Naive B cell (primary cell): ENCODE measurements around the gene KDM5B. TPM values are rescaled to one million over a fixed set of nuclear protein-coding genes. Genes with fewer than 3 reads are reported as not detected.

Experiments used
- ATAC-seq, 2 donors: fragments of 150-1000 bp; cut with Tn5 transposase; 2 replicates each; pipeline ENCODE4 v1.10.0; 2021; ENCODE audit warnings: low read depth in 2 of 2, mild to moderate bottlenecking in 2 of 2, moderate library complexity in 2 of 2
- DNase-seq: peaks from one replicate; pipeline ENCODE4 v3.0.0; 2022
- H3K27ac Mint-ChIP-seq, 6 donors: one replicate each; pipeline ENCODE4 v1.8.0; 2020 to 2022; ENCODE audit warnings: mild to moderate bottlenecking in 6 of 6, mixed read lengths in 6 of 6, moderate library complexity in 5 of 6, inconsistent platforms in 2 of 6
- H3K27me3 Mint-ChIP-seq, 3 donors: one replicate each; pipeline ENCODE4 v1.8.0; 2021 to 2022; ENCODE audit warnings: mixed read lengths in 3 of 3, mild to moderate bottlenecking in 1 of 3
- H3K36me3 Mint-ChIP-seq, 2 donors: one replicate each; pipeline ENCODE4 v1.8.0; 2020 to 2022; ENCODE audit warnings: mixed read lengths in 2 of 2, inconsistent platforms in 1 of 2, mild to moderate bottlenecking in 1 of 2
- H3K4me1 Mint-ChIP-seq, 3 donors: one replicate each; pipeline ENCODE4 v1.8.0; 2020 to 2022; ENCODE audit warnings: mixed read lengths in 3 of 3, inconsistent platforms in 1 of 3, mild to moderate bottlenecking in 1 of 3, moderate library complexity in 1 of 3
- H3K4me3 Mint-ChIP-seq, 8 donors: one replicate each; pipeline ENCODE4 v1.8.0; 2020 to 2022; ENCODE audit warnings: mild to moderate bottlenecking in 8 of 8, mixed read lengths in 8 of 8, moderate library complexity in 8 of 8, inconsistent platforms in 2 of 8
- H3K9me3 Mint-ChIP-seq, 7 donors: one replicate each; pipeline ENCODE4 v1.8.0; 2020 to 2022; ENCODE audit warnings: mixed read lengths in 7 of 7, mild to moderate bottlenecking in 5 of 7, inconsistent platforms in 2 of 7, moderate library complexity in 1 of 7
- polyA plus RNA-seq, 6 donors: library from polyadenylated mRNA; unstranded; fragments of 300-500 nt; fragmentation: Illumina TruSeq; gene quantifications; one replicate each; pipeline ENCODE4 v1.2.3, GENCODE V29; 2021; ENCODE audit warnings: low read depth in 6 of 6

KDM5B gene
- polyA plus RNA-seq, result 10 to 100 TPM in 5 of 6 donors, 1 to 10 TPM in 1; 4.1 to 24.4 (median 17.1) TPM

DNA sequence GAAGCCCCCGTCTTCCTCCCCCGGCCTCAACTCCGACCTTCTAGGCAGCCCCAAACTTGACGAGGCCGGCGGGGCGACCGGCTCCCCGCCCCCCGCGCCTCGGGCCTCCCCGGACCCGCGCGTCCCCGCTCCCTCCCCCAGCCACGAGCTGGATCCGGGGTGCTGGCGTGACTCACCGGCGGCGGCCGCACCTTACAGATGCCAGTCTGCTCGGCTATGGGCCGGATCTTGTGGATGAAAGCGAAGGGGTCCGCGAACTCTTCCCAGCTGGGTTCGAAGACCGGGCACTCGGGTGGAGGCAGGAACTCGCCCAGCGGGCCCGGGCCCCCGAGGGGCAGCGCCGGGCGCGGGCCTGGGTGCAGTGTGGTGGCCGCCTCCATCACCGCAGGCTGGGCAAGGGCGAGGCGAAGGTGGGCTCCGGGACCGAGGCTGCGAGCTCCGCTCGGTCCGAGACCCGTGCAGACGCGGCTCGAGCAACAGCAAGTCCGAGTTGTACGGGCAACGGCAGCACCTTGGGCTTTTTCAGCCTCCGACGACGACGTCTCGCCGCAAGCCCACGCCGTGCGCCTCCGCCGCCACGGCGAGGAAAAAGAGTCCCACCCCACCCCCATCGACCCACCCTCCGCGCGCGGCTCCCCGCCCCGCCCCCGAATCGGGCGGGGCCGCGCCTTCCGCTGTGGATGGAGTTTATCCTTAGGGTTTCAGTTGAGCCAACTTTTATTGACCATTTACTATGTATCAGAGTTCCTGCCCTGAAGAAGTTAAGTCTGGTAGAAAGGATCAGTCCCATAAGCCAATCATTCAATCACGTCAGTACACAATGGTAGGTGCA is at the start of gene KDM5B:
Gene KDM5B, minus strand, starts transcription at position 496 of the 832 bp plus-strand sequence. Its CDS starts 116 bp downstream, at position 380.
- Mint-ChIP-seq H3K9me3 (no peaks in the 10 kb centered on the region), H3K27ac (peak within 1 kb of the TSS; percentile 13 to 96 (median 85)), H3K4me1 (peaks cover 41 to 47% (median 45%) of the 10 kb centered on the region in 3 donors), H3K36me3 (no peaks in the 10 kb centered on the region), H3K4me3 (peak within 1 kb of the TSS; percentile 80 to 97 (median 91)), H3K27me3 (peaks cover 2 to 12% (median 6%) of the 10 kb centered on the region in 3 donors)
- ATAC-seq, result peak; percentile 35 to 42
- DNase-seq, result peak; percentile 56

DNA sequence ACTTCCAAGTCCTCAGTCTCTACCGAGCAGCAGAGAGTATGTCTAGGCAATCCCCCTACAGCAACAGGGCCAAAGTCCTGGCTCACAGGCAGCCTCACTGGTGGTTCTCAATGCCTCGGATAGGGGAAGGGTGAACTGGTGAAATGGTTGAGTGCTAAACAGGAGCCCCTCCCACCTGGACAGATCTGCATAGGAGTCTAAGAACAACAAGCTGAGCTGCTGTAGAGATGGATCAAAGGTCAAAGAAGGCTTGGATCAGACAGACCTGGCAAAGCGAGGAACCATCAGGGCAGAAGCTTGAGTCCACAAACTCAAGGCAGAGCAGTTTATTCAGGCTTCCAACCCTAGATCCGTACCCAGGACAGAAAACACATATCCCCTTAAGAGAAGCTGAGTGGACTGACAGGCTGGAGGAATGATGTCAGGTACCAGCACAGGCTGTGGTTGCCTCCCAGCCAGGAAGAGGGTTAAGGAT is 49.0 kb upstream of the KDM5B start:
- peaks cover 16 to 18% (median 16%) of the 10 kb centered on the region in 3 donors for H3K4me1 Mint-ChIP-seq
- DNase-seq (no peak), ATAC-seq (no peak)
- no peak overlapping the region for H3K27ac Mint-ChIP-seq
- H3K9me3 Mint-ChIP-seq, result no peaks in the 10 kb centered on the region
- no peaks in the 10 kb centered on the region for H3K36me3 Mint-ChIP-seq
- peak overlapping the region in 1 of 8 donors; percentile 65 for H3K4me3 Mint-ChIP-seq
- peaks cover 0 to 26% (median 9%) of the 10 kb centered on the region in 3 donors for H3K27me3 Mint-ChIP-seq

GRCh38 chr1:202856014-202856413 is 47.8 kb upstream of the KDM5B start:
- no peaks in the 10 kb centered on the region for H3K9me3 Mint-ChIP-seq
- DNase-seq, result no peak
- H3K27ac Mint-ChIP-seq, result no peak overlapping the region
- H3K36me3 Mint-ChIP-seq, result no peaks in the 10 kb centered on the region
- no peak overlapping the region for H3K4me3 Mint-ChIP-seq
- H3K4me1 Mint-ChIP-seq, result peaks cover 4 to 11% (median 4%) of the 10 kb centered on the region in 3 donors
- H3K27me3 Mint-ChIP-seq, result peaks cover 0 to 14% (median 3%) of the 10 kb centered on the region in 3 donors
- no peak for ATAC-seq

DNA sequence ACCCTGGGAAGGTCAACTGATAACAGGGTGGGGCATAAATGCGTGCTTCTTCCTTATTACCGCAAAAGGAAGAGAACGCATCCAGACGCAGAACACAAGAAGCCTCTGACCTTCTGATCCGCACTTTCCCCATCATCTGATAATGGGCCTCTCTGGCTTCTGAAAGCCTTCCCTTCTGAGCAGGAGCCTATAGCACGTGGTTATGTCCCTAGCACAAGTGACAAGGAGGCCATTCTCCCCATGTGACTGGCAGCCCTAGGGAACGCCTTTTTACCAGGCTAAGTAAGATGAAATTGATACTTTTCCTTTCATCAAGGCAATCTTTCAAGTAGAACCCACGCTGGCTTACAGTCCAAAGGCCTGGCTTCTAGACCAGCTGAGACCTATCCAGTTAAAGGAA is 46.6 kb upstream of the KDM5B start:
- peaks cover 0 to 7% (median 2%) of the 10 kb centered on the region in 3 donors for H3K27me3 Mint-ChIP-seq
- no peak overlapping the region for H3K4me3 Mint-ChIP-seq
- ATAC-seq, result no peak
- H3K27ac Mint-ChIP-seq, result peak overlapping the region in 1 of 6 donors; percentile 61
- H3K36me3 Mint-ChIP-seq, result no peaks in the 10 kb centered on the region
- H3K9me3 Mint-ChIP-seq, result no peaks in the 10 kb centered on the region
- DNase-seq, result no peak
- H3K4me1 Mint-ChIP-seq, result peaks cover 5 to 9% (median 6%) of the 10 kb centered on the region in 3 donors

GRCh38 chr1:202852163-202852904 is 44.1 kb upstream of the KDM5B start:
- no peaks in the 10 kb centered on the region for H3K36me3 Mint-ChIP-seq
- no peak overlapping the region for H3K4me3 Mint-ChIP-seq

DNA sequence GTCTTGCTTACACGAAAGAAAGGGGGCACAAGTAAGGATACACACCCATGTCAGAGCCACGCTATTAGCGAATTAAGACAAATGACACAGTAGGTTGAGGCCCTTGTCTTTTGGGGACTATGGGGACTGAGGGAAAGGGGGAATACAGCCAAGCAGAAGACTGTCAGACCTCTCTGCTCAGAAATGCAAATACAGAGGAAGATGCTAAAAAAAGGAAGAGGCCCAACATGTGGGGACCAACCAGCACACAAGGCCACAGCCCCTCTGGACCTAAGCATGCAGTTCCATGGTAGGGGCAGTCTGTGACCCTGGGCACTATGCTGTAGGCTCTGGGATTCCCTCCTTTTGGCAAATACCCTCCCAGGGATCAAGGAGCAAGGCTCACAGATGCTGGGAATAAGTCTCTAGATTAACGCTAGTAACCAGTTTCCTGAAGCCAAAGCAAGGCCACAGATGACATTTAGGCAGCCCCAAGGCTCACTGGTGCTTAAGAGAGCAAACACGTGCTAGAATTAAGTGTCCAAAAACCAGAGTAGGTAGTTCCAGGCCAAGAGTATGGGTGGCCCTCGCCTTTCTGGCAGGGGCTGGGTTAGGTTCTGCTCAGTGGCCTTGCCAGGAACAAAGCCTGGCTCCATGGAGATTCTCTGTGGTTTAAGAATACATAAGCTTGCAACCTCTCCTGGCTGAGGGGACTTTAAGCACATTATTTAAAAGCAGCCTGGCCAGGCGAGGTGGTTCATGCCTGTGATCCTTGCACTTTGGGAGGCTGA is 42.6 kb upstream of the KDM5B start:
- no peak for DNase-seq
- Mint-ChIP-seq H3K4me1 (peaks cover 6 to 14% (median 13%) of the 10 kb centered on the region in 3 donors), H3K9me3 (no peaks in the 10 kb centered on the region), H3K4me3 (peak overlapping the region in 1 of 8 donors; percentile 16), H3K27ac (peak overlapping the region in 3 of 6 donors; percentile 1 to 80 (median 74)), H3K27me3 (peaks cover 0 to under 1% (median 0%) of the 10 kb centered on the region in 3 donors), H3K36me3 (no peaks in the 10 kb centered on the region)
- no peak for ATAC-seq

More at GRCh38 chr1:202852163-202852904, 44.1 kb upstream of the KDM5B start:
- Mint-ChIP-seq H3K4me1 (peaks cover 6 to 14% (median 13%) of the 10 kb centered on the region in 3 donors), H3K27ac (peak overlapping the region in 1 of 6 donors; percentile 33), H3K9me3 (no peaks in the 10 kb centered on the region), H3K27me3 (no peaks in the 10 kb centered on the region)
- ATAC-seq, result peak; percentile 32 to 50
- DNase-seq, result no peak

DNA sequence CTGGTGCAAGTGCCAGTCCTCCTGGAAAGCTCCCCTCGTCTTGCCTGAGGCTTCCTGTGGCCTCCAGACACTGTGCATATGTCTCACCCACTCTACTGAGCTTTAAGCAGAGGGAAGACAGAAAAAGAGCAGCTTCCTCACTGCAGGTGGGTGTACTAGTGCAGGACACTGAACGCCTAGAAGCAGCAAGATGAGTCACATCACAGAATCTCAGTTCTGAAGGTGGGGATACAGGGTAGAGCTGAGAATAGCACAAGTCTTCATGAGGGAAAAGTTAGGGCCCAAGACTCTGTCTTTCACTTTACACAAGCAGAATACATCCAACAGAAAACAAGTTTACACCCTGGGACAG is 39.9 kb upstream of the KDM5B start:
- ATAC-seq (peak; percentile 30 to 55), DNase-seq (no peak)
- Mint-ChIP-seq H3K9me3 (no peaks in the 10 kb centered on the region), H3K4me1 (peaks cover 6 to 14% (median 13%) of the 10 kb centered on the region in 3 donors), H3K27ac (peak overlapping the region in 1 of 6 donors; percentile 50), H3K36me3 (no peaks in the 10 kb centered on the region), H3K27me3 (peaks cover 0 to 5% (median 0%) of the 10 kb centered on the region in 3 donors), H3K4me3 (peak overlapping the region in 1 of 8 donors; percentile 42)

DNA sequence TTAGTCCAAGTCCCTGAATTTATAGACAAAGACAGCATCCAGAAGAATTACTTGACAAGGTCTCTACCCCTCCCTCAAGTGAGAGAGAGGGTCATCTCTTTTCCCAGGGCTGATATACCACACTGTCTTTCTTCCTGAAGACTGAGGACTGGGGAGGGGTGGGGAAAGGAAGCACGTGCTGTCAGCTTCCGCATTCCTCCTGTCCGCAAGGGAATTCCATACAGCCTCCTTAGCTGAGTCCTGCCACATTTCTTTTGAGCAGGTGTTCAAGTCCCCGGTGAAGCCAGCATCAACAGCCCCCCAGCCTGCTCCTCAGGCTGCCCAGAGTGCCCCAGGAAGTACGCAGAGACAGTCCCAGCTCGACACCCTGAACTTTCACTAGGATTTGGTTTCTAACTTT is 36.7 kb upstream of the KDM5B start:
- Mint-ChIP-seq H3K27me3 (peaks cover 0 to 13% (median 0%) of the 10 kb centered on the region in 3 donors), H3K9me3 (no peaks in the 10 kb centered on the region), H3K36me3 (no peaks in the 10 kb centered on the region), H3K27ac (no peak overlapping the region), H3K4me3 (no peak overlapping the region), H3K4me1 (peaks cover 0 to 11% (median 9%) of the 10 kb centered on the region in 3 donors)
- no peak for DNase-seq
- ATAC-seq, result no peak

DNA sequence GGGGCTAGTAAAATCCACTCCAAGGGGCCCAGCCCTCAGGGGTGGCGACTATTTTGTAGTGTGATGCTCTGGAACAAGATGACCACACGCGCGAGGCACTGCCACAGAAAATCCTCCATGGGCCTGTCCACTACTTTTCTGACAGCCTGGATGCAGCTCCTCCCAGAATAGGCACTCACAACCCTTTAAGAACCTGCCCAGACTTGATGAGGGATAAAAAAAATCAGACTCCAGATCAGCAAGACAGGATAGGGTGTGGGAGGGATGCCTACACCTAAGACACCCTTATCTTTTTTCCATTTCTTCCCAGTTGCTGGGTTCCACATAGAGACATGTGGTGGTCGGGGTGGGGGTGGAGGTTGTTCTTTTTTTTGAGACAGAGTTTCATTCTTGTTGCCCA is 36.0 kb upstream of the KDM5B start:
- Mint-ChIP-seq H3K36me3 (no peaks in the 10 kb centered on the region), H3K27ac (no peak overlapping the region), H3K4me1 (peaks cover 0 to 9% (median 6%) of the 10 kb centered on the region in 3 donors), H3K27me3 (peaks cover 0 to 13% (median 0%) of the 10 kb centered on the region in 3 donors), H3K9me3 (no peaks in the 10 kb centered on the region), H3K4me3 (no peak overlapping the region)
- DNase-seq, result no peak
- no peak for ATAC-seq

DNA sequence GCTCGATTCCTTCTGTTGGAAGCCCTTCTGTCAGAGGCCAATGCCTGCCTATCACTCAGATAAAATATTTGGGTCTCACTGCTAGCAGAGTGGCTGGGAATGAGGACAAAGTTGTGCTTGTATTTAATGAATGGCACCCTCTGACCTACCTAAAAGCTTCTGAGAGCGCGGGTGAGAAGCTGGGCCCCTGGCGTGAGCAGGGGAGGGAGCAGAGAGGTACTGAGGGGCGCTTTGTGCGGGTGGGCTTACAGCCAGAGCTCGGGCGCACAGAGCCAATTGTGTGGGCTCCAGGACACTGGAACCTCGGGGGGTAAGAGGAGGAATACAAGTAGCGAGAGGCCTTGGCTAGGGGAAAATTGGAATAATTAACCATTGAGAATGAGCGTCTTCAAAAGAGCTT is 34.9 kb upstream of the KDM5B start:
- H3K9me3 Mint-ChIP-seq, result no peaks in the 10 kb centered on the region
- DNase-seq (no peak), ATAC-seq (no peak)
- H3K36me3 Mint-ChIP-seq, result no peaks in the 10 kb centered on the region
- H3K27me3 Mint-ChIP-seq, result peaks cover 0 to 13% (median 2%) of the 10 kb centered on the region in 3 donors
- peaks cover under 1 to 5% (median 3%) of the 10 kb centered on the region in 3 donors for H3K4me1 Mint-ChIP-seq
- H3K27ac Mint-ChIP-seq, result peak overlapping the region in 2 of 6 donors; percentile 15 to 73
- H3K4me3 Mint-ChIP-seq, result peak overlapping the region in 1 of 8 donors; percentile 63

DNA sequence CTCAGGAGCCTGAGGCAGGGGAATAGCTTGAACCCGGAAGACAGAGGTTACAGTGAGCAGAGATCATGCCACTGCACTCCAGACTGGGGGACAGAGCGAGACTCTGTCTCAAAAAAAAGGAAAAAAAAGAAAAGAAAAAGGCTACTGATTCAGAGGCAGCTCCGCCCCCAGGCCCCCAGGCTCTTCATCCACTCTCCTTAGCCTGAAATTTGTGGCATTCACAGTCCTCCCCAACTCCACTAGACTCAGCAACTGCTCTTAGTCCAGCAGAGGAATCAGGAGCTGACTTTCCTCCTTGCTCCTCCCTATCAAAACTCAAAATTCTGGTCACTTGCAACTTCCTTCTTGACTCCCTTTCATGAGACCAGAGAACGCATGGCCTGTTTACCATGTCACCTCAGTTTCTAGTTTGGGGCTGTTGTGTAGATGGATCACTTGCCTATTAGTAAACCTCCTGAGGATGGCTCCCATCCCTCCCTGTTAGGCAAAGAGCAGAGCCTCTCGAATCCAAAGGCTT is 29.6 kb upstream of the KDM5B start:
- no peaks in the 10 kb centered on the region for H3K9me3 Mint-ChIP-seq
- H3K27ac Mint-ChIP-seq, result peak overlapping the region in 1 of 6 donors; percentile 12
- ATAC-seq, result no peak
- no peaks in the 10 kb centered on the region for H3K36me3 Mint-ChIP-seq
- peaks cover 14 to 16% (median 16%) of the 10 kb centered on the region in 3 donors for H3K27me3 Mint-ChIP-seq
- DNase-seq, result no peak
- H3K4me1 Mint-ChIP-seq, result peaks cover 14 to 32% (median 23%) of the 10 kb centered on the region in 3 donors
- no peak overlapping the region for H3K4me3 Mint-ChIP-seq

GRCh38 chr1:202836623-202837403 is 28.6 kb upstream of the KDM5B start:
- no peak for DNase-seq
- peaks cover 14 to 32% (median 23%) of the 10 kb centered on the region in 3 donors for H3K4me1 Mint-ChIP-seq
- H3K4me3 Mint-ChIP-seq, result no peak overlapping the region
- no peaks in the 10 kb centered on the region for H3K9me3 Mint-ChIP-seq
- H3K27ac Mint-ChIP-seq, result peak overlapping the region in 1 of 6 donors; percentile 59
- no peaks in the 10 kb centered on the region for H3K36me3 Mint-ChIP-seq
- H3K27me3 Mint-ChIP-seq, result peaks cover 14 to 16% (median 16%) of the 10 kb centered on the region in 3 donors
- no peak for ATAC-seq
